Keratinocyte (primary cell): ENCODE results near the gene ARHGAP22. TPM values are rescaled to one million over a fixed set of nuclear protein-coding genes. Genes with fewer than 3 reads are reported as not detected.

ENCODE experiments used
- DNase-seq: peaks from one replicate; pipeline ENCODE4 v3.0.0-alpha.2; 2011; ENCODE audit warnings: low read depth, missing footprints, low spot score
- FAIRE-seq: peaks from 2 replicates; lab custom pipeline; 2011; peaks lifted over from hg19 to GRCh38; lab: Jason Lieb, UNC
- H2AFZ ChIP-seq: 2 replicates; pipeline ENCODE4 v1.6.0; 2012; ENCODE audit warnings: low read length, control low read depth, inconsistent platforms; ENCODE audit not compliant: control insufficient read depth
- H3K27ac ChIP-seq: 2 replicates; pipeline ENCODE4 v1.5.1; 2011; ENCODE audit warnings: low read length; ENCODE audit not compliant: control insufficient read depth, insufficient read depth
- H3K27me3 ChIP-seq: 3 replicates; pipeline ENCODE4 v1.6.0; 2011; ENCODE audit warnings: low read length; ENCODE audit not compliant: control insufficient read depth, insufficient read depth; ENCODE audit errors: extremely low read depth
- H3K36me3 ChIP-seq, 2 experiments: 2 replicates in 1 of 2; 3 replicates in 1 of 2; pipeline ENCODE4 v1.5.1; 2011; ENCODE audit warnings: low read length in 2 of 2, mild to moderate bottlenecking in 1 of 2; ENCODE audit not compliant: control insufficient read depth in 2 of 2, insufficient read depth in 2 of 2; ENCODE audit errors: extremely low read depth in 1 of 2
- H3K4me1 ChIP-seq: 3 replicates; pipeline ENCODE4 v1.5.1; 2011; ENCODE audit warnings: low read length; ENCODE audit not compliant: control insufficient read depth, insufficient read depth; ENCODE audit errors: extremely low read depth
- H3K4me2 ChIP-seq: 3 replicates; pipeline ENCODE4 v1.6.0; 2011; ENCODE audit warnings: low read depth, low read length; ENCODE audit not compliant: control insufficient read depth, insufficient read depth; ENCODE audit errors: extremely low read depth
- H3K4me3 ChIP-seq, 3 experiments: fragments of 200-600 bp in 1 of 3; sonication (generic) in 1 of 3; 2 replicates in 2 of 3; 3 replicates in 1 of 3; pipeline ENCODE4 v1.5.1; 2011 to 2016; ENCODE audit warnings: low read length in 3 of 3, mild to moderate bottlenecking in 3 of 3, control low read depth in 2 of 3, inconsistent platforms in 1 of 3, low read depth in 1 of 3, mixed read lengths in 1 of 3, mixed run types in 1 of 3, moderate library complexity in 1 of 3; ENCODE audit not compliant: control insufficient read depth in 2 of 3, insufficient read depth in 2 of 3; ENCODE audit errors: extremely low read depth in 1 of 3
- H3K79me2 ChIP-seq: 2 replicates; pipeline ENCODE4 v1.6.0; 2012; ENCODE audit warnings: low read length; ENCODE audit not compliant: control insufficient read depth, insufficient read depth
- H3K9ac ChIP-seq: 3 replicates; pipeline ENCODE4 v1.6.0; 2011; ENCODE audit warnings: low read length; ENCODE audit not compliant: control insufficient read depth, insufficient read depth; ENCODE audit errors: extremely low read depth
- H3K9me1 ChIP-seq: 3 replicates; pipeline ENCODE4 v1.6.0; 2011; ENCODE audit warnings: low read length; ENCODE audit not compliant: control insufficient read depth, insufficient read depth; ENCODE audit errors: extremely low read depth
- H3K9me3 ChIP-seq: 2 replicates; pipeline ENCODE4 v1.5.1; 2012; ENCODE audit warnings: low read depth, low read length; ENCODE audit not compliant: control insufficient read depth
- H4K20me1 ChIP-seq: 3 replicates; pipeline ENCODE4 v1.6.0; 2011; ENCODE audit warnings: low read length; ENCODE audit not compliant: control insufficient read depth, insufficient read depth; ENCODE audit errors: extremely low read depth
- CTCF ChIP-seq, 3 experiments: IDR thresholded peaks in 1 of 3; conservative IDR thresholded peaks in 1 of 3; optimal IDR thresholded peaks in 1 of 3; 2 replicates in 2 of 3; 3 replicates in 1 of 3; pipeline versions ENCODE3 to v1.5.1; 2011; ENCODE audit warnings: low read length in 3 of 3, mild to moderate bottlenecking in 3 of 3, moderate library complexity in 2 of 3, control low read depth in 1 of 3, inconsistent platforms in 1 of 3; ENCODE audit not compliant: insufficient read depth in 2 of 3; ENCODE audit errors: extremely low read depth in 1 of 3
- EZH2 ChIP-seq: IDR thresholded peaks from one replicate; pipeline ENCODE4 v1.6.1; 2012; ENCODE audit warnings: inconsistent platforms, mild to moderate bottlenecking, low read length, moderate library complexity
- dilution Hi-C: fragments of 300-500 bp; cut with MboI; formaldehyde crosslinking; loops from one replicate; pipeline ENCODE4 v1.7.0; 2020; ENCODE audit warnings: low sequenced_read_pairs; ENCODE audit not compliant: extremely low pct_ligation_motif_present
- polyA plus RNA-seq, 5 experiments: library from polyadenylated mRNA; depleted of rRNA in 3 of 5; stranded (reverse) in 3 of 5; stranded (forward) in 1 of 5; unstranded in 1 of 5; fragments of >200 nt; gene quantifications; 1 replicate in 1 of 5; 2 replicates in 3 of 5; 3 replicates in 1 of 5; pipeline versions ENCODE4 v1.2.1 to v1.2.3, GENCODE V29; 2011 to 2012; ENCODE audit warnings: missing spikeins in 2 of 5, low read depth in 1 of 5, low replicate concordance in 1 of 5

Gene ARHGAP22
- polyA plus RNA-seq, 1 donor (not counting 4 experiments of a cell fraction or from before 2014, with no cell fraction given), result 4.9 TPM

GRCh38 chr10:48609899-48610584 lies 5.2 kb upstream of the ARHGAP22 start:
- DNase-seq (no peak), FAIRE-seq (no peak)
- dilution Hi-C loops, result no loop called here
- Histone ChIP-seq H3K9ac (no peak overlapping the region), H3K4me3 (no peak overlapping the region), H3K36me3 (no peaks in the 10 kb centered on the region), H3K9me3 (no peaks in the 10 kb centered on the region), H3K4me1 (peaks cover 18% of the 10 kb centered on the region), H3K9me1 (no peaks in the 10 kb centered on the region), H3K27me3 (peaks cover 7% of the 10 kb centered on the region), H4K20me1 (no peaks in the 10 kb centered on the region), H2AFZ (no peak overlapping the region), H3K79me2 (no peaks in the 10 kb centered on the region), H3K4me2 (no peak overlapping the region), H3K27ac (no peak overlapping the region)
- TF ChIP-seq EZH2 (no peak), CTCF (optimal IDR thresholded peaks at IDR 0.05 in 1 of 3, IDR thresholded peaks at IDR 0.05 in 1 of 3, conservative IDR thresholded peaks at IDR 0.05 in 1 of 3; ENCODE audit: extremely low read depth in 1 of 3, insufficient read depth in 2 of 3, low read length in 3 of 3) (no peak)

DNA sequence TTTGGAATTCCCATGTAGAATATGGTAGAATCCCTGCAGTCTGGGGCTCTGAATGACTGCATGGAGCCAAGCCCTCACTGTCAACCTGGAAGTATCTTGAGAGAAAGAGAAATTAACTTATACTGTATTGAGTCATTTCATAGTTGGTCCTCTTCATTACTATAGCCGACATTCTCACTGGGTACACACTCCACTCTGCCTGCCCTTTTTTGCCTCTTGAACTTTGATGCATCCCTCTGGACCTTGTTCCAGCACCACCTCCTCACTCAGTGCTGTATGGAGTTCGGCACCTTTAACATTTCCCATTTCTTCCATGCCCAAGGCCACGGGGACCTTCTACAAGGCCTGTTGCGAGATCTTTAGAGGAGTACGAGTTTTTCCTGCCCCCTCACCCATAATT lies 4.6 kb upstream of the ARHGAP22 start:
- TF ChIP-seq EZH2 (no peak), CTCF (optimal IDR thresholded peaks at IDR 0.05 in 1 of 3, IDR thresholded peaks at IDR 0.05 in 1 of 3, conservative IDR thresholded peaks at IDR 0.05 in 1 of 3; ENCODE audit: extremely low read depth in 1 of 3, insufficient read depth in 2 of 3, low read length in 3 of 3) (no peak)
- no peak overlapping the region for H3K4me2 ChIP-seq
- H2AFZ ChIP-seq, result no peak overlapping the region
- no peak overlapping the region for H3K4me3 ChIP-seq
- H3K9me1 ChIP-seq, result no peaks in the 10 kb centered on the region
- no peaks in the 10 kb centered on the region for H3K36me3 ChIP-seq
- dilution Hi-C loops, result no loop called here
- H3K27ac ChIP-seq, result no peak overlapping the region
- no peaks in the 10 kb centered on the region for H4K20me1 ChIP-seq
- peaks cover 11% of the 10 kb centered on the region for H3K27me3 ChIP-seq
- peaks cover 3% of the 10 kb centered on the region for H3K79me2 ChIP-seq
- peaks cover 18% of the 10 kb centered on the region for H3K4me1 ChIP-seq
- H3K9me3 ChIP-seq, result no peaks in the 10 kb centered on the region
- FAIRE-seq (no peak), DNase-seq (no peak)
- H3K9ac ChIP-seq, result no peak overlapping the region
